GM19468 (cell line): ENCODE measurements around the gene FKBP15.

Experiments
- ATAC-seq: cut with Tn5 transposase; IDR thresholded peaks from one replicate; pipeline ENCODE4 v1.9.1; 2021; ENCODE audit warnings: mild to moderate bottlenecking, moderate library complexity, moderate number of reproducible peaks; ENCODE audit not compliant: unreplicated experiment; ENCODE audit errors: extremely low read depth

The FKBP15 gene

GRCh38 chr9:113184539-113184938 is 36.5 kb downstream of the FKBP15 start:
- ATAC-seq = no peak

- ATAC-seq = no peak
Observed at GRCh38 chr9:113183956-113184488, 37.1 kb downstream of the FKBP15 start.

- ATAC-seq = no peak
Observed at GRCh38 chr9:113181165-113181564, 39.9 kb downstream of the FKBP15 start.

- no peak for ATAC-seq
Observed at GRCh38 chr9:113179839-113180238, 41.2 kb downstream of the FKBP15 start.

GRCh38 chr9:113178087-113178486 is 43.0 kb downstream of the FKBP15 start:
- no peak for ATAC-seq

GRCh38 chr9:113177251-113177650 is 43.8 kb downstream of the FKBP15 start:
- no peak for ATAC-seq

GRCh38 chr9:113176803-113177202 is 44.3 kb downstream of the FKBP15 start:
- no peak for ATAC-seq

- ATAC-seq = no peak
Observed at GRCh38 chr9:113173341-113173740, 47.7 kb downstream of the FKBP15 start.

- ATAC-seq = no peak
Observed at GRCh38 chr9:113168809-113169208, 52.3 kb downstream of the FKBP15 start.

- ATAC-seq = no peak
Observed at GRCh38 chr9:113166039-113166438, 55.0 kb downstream of the FKBP15 start.

- ATAC-seq = no peak
Observed at GRCh38 chr9:113164536-113165300, 56.4 kb downstream of the FKBP15 start.

GRCh38 chr9:113163001-113163400 is 58.1 kb downstream of the FKBP15 start:
- no peak for ATAC-seq

GRCh38 chr9:113160571-113160970 is 60.5 kb downstream of the FKBP15 start:
- no peak for ATAC-seq

- ATAC-seq = no peak
Observed at GRCh38 chr9:113158446-113158845, 62.6 kb downstream of the FKBP15 start.

GRCh38 chr9:113156880-113157279 is 64.2 kb downstream of the FKBP15 start:
- no peak for ATAC-seq

- no peak for ATAC-seq
Observed at GRCh38 chr9:113155911-113156588, 65.0 kb downstream of the FKBP15 start.

- no peak for ATAC-seq
Observed at GRCh38 chr9:113154946-113155345, 66.1 kb downstream of the FKBP15 start.

GRCh38 chr9:113154471-113154870 is 66.6 kb downstream of the FKBP15 start:
- no peak for ATAC-seq

GRCh38 chr9:113153599-113153998 is 67.5 kb downstream of the FKBP15 start:
- no peak for ATAC-seq

- ATAC-seq = no peak
Observed at GRCh38 chr9:113152699-113153098, 68.4 kb downstream of the FKBP15 start.
